Measurements from ENCODE around the gene GARIN6. TPM values are rescaled to one million over a fixed set of nuclear protein-coding genes. Genes with fewer than 3 reads are reported as not detected.

GARIN6 gene
- total RNA-seq, 4 donors from 2014 or later = not detected

GRCh38 chr12:99658671-99659349, 11.3 kb downstream of the GARIN6 start:
- DNase-seq (ENCODE audit: low spot score) (no peak), ATAC-seq (ENCODE audit: low FRiP score) (no peak)
- no peak for TF ChIP-seq CTCF (IDR thresholded peaks at IDR 0.05)

GRCh38 chr12:99670635-99671034, 23.1 kb downstream of the GARIN6 start:
- no peak for TF ChIP-seq CTCF (IDR thresholded peaks at IDR 0.05)
- no peak for ATAC-seq (ENCODE audit: low FRiP score)

GRCh38 chr12:99680276-99680675, 32.7 kb downstream of the GARIN6 start:
- DNase-seq (ENCODE audit: low spot score) = no peak
- ATAC-seq (ENCODE audit: low FRiP score) = no peak
- no peak for TF ChIP-seq CTCF (IDR thresholded peaks at IDR 0.05)

More at GRCh38 chr12:99670635-99671034, 23.1 kb downstream of the GARIN6 start:
- no peak for DNase-seq (ENCODE audit: low spot score)

- TF ChIP-seq CTCF (IDR thresholded peaks at IDR 0.05) = no peak
- ATAC-seq (ENCODE audit: low FRiP score) = no peak
- DNase-seq (ENCODE audit: low spot score) = no peak
Measured at GRCh38 chr12:99686142-99686541, 38.6 kb downstream of the GARIN6 start.

- DNase-seq (ENCODE audit: low spot score) (no peak), ATAC-seq (ENCODE audit: low FRiP score) (no peak)
- no peak for TF ChIP-seq CTCF (IDR thresholded peaks at IDR 0.05)
Measured at GRCh38 chr12:99695050-99695449, 47.5 kb downstream of the GARIN6 start.

Data from omental fat pad (tissue), 4 donors.